ENCODE results near the gene GCGR. TPM values are rescaled to one million over a fixed set of nuclear protein-coding genes. Genes with fewer than 3 reads are reported as not detected.
A peak's percentile ranks its signal among the peaks of the same experiment; 100 is the strongest.

The GCGR gene
- total RNA-seq, 1 donor from 2014 or later: not detected

DNA sequence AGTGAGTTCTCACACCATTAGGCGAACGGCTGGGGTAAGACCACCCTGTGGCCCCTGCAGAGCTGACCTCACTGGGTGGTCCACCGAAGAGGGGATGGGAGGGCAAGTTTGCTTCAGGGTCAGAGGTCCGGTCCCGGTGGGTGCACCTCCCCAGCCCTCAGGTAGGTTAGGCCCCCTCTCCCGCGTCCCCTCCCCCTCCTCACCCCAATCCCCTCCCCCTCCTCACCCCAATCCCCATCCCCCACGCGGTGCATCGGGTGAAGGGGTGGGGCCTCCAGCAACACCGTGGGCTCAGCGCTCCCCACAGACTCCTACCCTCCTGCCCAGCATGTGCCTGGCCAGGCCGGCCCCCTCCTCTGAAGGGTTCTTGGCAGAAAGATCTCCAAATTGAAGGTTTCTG, 15.8 kb downstream of the GCGR start:
- intact Hi-C loops (cut with DNase I): no loop called here
- TF ChIP-seq POLR2AphosphoS5 (IDR thresholded peaks at IDR 0.05; ENCODE audit: insufficient read depth in 1 of 2, low read depth in 1 of 2) (no peak), POLR2A (IDR thresholded peaks at IDR 0.05) (no peak)
- TF ChIP-seq, protein P1, sequence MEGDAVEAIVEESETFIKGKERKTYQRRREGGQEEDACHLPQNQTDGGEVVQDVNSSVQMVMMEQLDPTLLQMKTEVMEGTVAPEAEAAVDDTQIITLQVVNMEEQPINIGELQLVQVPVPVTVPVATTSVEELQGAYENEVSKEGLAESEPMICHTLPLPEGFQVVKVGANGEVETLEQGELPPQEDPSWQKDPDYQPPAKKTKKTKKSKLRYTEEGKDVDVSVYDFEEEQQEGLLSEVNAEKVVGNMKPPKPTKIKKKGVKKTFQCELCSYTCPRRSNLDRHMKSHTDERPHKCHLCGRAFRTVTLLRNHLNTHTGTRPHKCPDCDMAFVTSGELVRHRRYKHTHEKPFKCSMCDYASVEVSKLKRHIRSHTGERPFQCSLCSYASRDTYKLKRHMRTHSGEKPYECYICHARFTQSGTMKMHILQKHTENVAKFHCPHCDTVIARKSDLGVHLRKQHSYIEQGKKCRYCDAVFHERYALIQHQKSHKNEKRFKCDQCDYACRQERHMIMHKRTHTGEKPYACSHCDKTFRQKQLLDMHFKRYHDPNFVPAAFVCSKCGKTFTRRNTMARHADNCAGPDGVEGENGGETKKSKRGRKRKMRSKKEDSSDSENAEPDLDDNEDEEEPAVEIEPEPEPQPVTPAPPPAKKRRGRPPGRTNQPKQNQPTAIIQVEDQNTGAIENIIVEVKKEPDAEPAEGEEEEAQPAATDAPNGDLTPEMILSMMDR (IDR thresholded peaks at IDR 0.05): no peak
- H3K4me3 ChIP-seq: no peak overlapping the region
- no peak for DNase-seq (ENCODE audit: extremely low spot score in 2 of 2)
- peaks cover 30% of the 10 kb centered on the region for H3K4me1 ChIP-seq
- H3K9me3 ChIP-seq: no peaks in the 10 kb centered on the region
- peaks cover 0 to 4% of the 10 kb centered on the region in 2 donors for H3K36me3 ChIP-seq
- H3K27ac ChIP-seq: no peak overlapping the region
- no peaks in the 10 kb centered on the region for H3K27me3 ChIP-seq

DNA sequence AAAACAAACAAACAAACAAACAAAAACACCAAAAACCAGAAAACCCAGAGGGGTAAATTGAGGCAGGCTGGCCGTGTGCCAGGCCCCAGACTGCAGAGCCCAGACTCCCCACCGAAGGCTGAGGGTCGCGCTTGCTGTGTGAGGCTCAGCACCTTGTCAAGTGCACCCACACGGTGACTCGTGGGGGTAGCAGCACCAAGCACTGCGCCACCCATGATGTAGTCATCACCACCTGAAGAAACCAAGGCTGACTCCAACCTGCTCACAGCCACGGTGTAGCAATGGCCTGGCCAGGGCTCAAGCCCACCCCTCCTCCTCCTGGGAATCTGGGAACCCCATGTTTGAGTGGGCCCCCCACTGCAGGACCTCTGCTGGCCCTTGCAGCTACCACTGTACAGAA, 17.2 kb downstream of the GCGR start:
- H3K27ac ChIP-seq: peak overlapping the region; percentile 18

DNA sequence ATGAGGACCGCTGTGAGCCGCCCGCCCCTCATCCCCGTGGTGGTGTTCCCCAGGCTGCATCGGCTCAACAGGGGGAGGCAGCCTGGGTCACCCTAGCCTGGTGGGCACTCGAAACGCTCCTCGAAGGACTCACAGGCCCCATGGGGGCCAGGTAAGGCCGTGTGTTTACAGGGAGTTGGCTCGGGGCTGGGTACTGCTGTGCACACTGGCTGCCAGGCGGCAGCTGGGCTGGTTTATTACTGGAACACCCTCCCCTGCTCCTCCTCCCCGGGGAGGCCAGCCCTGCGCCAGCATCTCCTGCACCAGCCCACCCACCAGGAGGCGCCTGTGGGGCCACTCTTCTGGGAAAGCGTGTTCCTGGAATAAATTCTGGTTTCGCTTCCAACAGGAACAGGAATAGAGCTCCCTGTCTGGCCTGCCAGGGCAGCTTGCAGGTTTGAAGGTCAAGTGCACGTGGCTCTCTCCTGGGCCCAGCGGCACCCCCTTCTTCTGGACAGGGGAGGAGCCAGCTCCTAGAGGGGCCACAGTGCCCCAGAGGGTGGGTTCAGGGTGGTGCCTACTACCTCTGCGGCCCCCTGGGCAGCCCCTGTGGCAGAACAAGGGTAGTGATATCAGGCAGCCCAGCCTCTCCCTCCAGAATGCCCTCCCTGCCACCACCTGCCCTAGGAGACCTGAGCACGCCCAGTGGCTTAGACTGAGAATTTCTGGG, 17.8 kb downstream of the GCGR start:
- Histone ChIP-seq H3K4me3 (no peak overlapping the region), H3K9me3 (no peaks in the 10 kb centered on the region), H3K27me3 (no peaks in the 10 kb centered on the region), H3K27ac (peak overlapping the region; percentile 18), H3K4me1 (peaks cover 30% of the 10 kb centered on the region), H3K36me3 (peaks cover 0 to 4% of the 10 kb centered on the region in 2 donors)
- intact Hi-C loops (cut with DNase I): no loop called here
- peak; percentile 64 to 85 for TF ChIP-seq POLR2AphosphoS5 (IDR thresholded peaks at IDR 0.05; ENCODE audit: insufficient read depth in 1 of 2, low read depth in 1 of 2)
- TF ChIP-seq POLR2A (IDR thresholded peaks at IDR 0.05): no peak
- TF ChIP-seq, protein P1 (IDR thresholded peaks at IDR 0.05): peak; percentile 10 to 29 (median 20)
- no peak for DNase-seq (ENCODE audit: extremely low spot score in 2 of 2)

More for the DNA sequence above, 17.2 kb downstream of the GCGR start:
- Histone ChIP-seq H3K4me1 (peaks cover 30% of the 10 kb centered on the region), H3K27me3 (no peaks in the 10 kb centered on the region), H3K36me3 (peaks cover 0 to 4% of the 10 kb centered on the region in 2 donors), H3K4me3 (no peak overlapping the region), H3K9me3 (no peaks in the 10 kb centered on the region)
- intact Hi-C loops (cut with DNase I): no loop called here
- no peak for TF ChIP-seq POLR2AphosphoS5 (IDR thresholded peaks at IDR 0.05; ENCODE audit: insufficient read depth in 1 of 2, low read depth in 1 of 2)
- TF ChIP-seq POLR2A (IDR thresholded peaks at IDR 0.05): no peak
- TF ChIP-seq, protein P1 (IDR thresholded peaks at IDR 0.05): no peak
- DNase-seq (ENCODE audit: extremely low spot score in 2 of 2): no peak

DNA sequence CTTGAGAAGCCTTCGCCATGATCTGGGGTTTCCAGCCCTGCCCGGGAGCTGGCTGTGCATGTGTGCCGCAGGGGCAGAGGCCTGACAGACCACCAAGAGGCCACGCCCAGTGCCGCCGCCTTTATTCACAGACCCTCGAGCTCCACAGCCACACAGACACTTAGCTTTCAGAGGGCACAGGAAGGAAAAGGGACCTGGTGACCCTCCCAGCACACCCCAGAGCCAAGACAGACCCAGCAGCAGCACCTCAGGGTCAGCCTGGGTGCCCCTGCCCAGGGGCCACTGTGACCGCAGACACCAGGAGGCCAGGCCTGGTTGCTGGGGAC, 18.3 kb downstream of the GCGR start:
- TF ChIP-seq, protein P1 (IDR thresholded peaks at IDR 0.05): no peak
- no peak for TF ChIP-seq POLR2A (IDR thresholded peaks at IDR 0.05)
- no peak for TF ChIP-seq POLR2AphosphoS5 (IDR thresholded peaks at IDR 0.05; ENCODE audit: insufficient read depth in 1 of 2, low read depth in 1 of 2)
- no peaks in the 10 kb centered on the region for H3K27me3 ChIP-seq
- H3K9me3 ChIP-seq: no peaks in the 10 kb centered on the region
- intact Hi-C loops (cut with DNase I): no loop called here
- no peak overlapping the region for H3K4me3 ChIP-seq
- peak overlapping the region; percentile 17 for H3K27ac ChIP-seq
- H3K4me1 ChIP-seq: peaks cover 30% of the 10 kb centered on the region
- H3K36me3 ChIP-seq: peaks cover 0 to 4% of the 10 kb centered on the region in 2 donors
- DNase-seq (ENCODE audit: extremely low spot score in 2 of 2): no peak

Measured in vagina (tissue), 2 donors.